Stimulated activated CD8-positive, alpha-beta memory T cell treated with anti-CD3 and anti-CD28 coated beads, Interleukin-2, amount 100 ng/mL, for 48 hours (primary cell): ENCODE measurements around the gene FBXO3.

Source experiments
- DNase-seq, 2 donors: peaks; one replicate each; pipeline ENCODE4 v3.0.0-alpha.2; 2020; ENCODE audit warnings: low read depth in 2 of 2

Gene FBXO3

DNA sequence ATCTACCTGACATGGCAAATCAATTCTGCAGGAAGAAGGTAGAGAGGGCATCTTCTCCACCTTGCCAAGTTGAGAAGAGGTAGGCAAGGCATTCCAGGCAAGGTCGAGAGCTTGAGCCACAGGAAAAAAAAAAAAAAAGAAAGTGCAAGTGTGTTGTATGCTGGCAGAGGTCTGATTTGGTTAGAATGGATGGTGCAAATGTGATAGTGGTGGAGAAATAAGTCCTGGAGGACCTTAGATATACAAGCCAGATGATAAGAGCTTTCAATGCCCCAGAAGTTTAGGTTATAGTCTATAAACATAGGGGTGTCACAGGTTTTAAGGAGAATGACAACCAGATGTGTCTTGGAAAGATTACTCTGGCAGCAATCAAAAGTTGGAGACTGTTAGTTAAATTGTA, 1.4 kb downstream of the FBXO3 start:
- no peak for DNase-seq

- DNase-seq, result no peak
Observed at GRCh38 chr11:33772300-33772699, 2.0 kb downstream of the FBXO3 start.

GRCh38 chr11:33770236-33770635, 4.1 kb downstream of the FBXO3 start:
- DNase-seq, result no peak

- DNase-seq, result no peak
Observed at GRCh38 chr11:33769542-33769941, 4.8 kb downstream of the FBXO3 start.

DNA sequence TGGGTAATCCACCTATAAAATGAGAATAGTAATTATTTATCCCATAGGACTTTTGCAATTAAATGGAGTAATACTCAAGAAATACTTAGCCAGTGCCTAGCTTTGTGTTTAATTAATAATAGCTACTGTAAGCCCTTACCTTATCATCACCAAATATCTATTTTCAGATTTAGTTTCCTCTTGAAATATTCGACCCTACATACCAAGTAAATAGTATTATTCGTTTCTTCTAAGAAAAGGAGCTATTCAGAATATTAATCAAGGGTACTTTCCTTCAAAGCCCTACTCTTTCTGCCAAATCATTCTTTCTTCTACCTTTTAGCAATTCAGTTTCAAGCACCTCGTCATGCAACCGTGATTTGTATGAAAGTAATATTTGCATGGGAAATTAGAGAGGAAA, 6.7 kb downstream of the FBXO3 start:
- no peak for DNase-seq

GRCh38 chr11:33766085-33766484, 8.2 kb downstream of the FBXO3 start:
- DNase-seq, result no peak

- DNase-seq, result no peak
Observed at GRCh38 chr11:33761471-33761870, 12.8 kb downstream of the FBXO3 start.

- no peak for DNase-seq
Observed at GRCh38 chr11:33753304-33753967, 20.9 kb downstream of the FBXO3 start.

DNA sequence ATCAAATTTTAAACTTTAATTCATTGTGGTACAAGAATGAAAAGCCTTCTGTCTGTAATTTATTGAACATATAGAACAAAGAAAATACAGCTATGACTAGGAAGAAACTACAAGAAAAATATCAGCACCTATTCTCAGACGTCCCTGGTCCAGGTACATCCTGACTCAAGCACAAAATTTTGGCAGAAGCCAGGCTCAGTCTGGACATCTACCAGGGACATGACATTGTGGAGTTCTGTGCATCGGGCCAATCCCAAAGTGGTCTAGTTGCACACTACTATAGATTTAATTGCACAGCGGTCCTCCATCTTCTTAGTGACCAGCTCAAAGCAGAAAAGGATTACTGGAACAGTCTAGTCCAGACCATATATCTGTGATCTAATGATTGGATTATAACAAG, 22.4 kb downstream of the FBXO3 start:
- no peak for DNase-seq

DNA sequence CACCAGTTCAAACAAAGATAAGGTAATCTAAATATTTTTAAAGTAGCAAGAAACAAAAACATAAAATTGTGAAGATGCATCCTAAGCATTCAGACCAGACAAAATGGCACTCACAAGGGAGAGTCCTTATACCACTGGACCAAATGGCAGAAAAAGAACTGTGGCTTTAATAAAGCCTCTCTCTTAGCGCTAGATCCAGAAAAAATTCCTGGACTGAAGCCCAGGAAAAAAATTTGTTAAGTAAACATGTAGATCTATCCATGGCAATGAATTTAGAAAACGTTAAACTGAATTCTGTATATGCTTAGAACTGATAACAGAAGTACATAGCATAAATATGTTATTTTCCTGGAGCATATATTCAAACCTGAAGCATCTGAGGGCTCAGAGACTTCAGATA, 26.3 kb downstream of the FBXO3 start:
- DNase-seq, result no peak

GRCh38 chr11:33743291-33743690, 31.0 kb downstream of the FBXO3 start:
- DNase-seq, result no peak

DNA sequence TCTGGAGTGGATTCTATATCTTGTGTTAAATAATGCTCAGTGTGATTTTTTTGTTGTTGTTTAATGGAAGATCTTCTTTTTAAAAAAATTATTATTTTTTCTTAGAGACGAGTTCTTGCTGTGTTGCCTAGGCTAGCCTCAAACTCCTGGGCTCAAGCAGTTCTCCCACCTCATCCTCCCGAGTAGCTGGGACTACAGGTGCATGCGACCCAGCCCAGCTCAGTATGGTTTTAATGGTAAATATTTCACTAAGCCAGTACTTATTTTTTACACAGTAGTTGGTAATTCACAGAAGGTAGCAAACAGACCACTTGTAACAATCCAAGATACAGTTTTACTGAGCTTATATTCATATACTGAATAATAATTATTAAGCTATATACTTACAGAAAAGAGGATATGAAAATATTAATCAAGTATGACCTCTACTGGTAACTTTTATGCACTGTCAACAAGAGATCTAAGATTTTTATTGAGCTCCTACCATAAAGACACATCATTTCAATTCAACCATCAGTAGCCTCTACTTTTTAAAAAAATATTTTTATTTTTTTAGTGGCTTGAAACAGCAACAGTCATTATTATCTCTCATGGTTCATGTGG, 32.0 kb downstream of the FBXO3 start:
- no peak for DNase-seq

GRCh38 chr11:33741806-33742205, 32.5 kb downstream of the FBXO3 start:
- DNase-seq, result no peak

DNA sequence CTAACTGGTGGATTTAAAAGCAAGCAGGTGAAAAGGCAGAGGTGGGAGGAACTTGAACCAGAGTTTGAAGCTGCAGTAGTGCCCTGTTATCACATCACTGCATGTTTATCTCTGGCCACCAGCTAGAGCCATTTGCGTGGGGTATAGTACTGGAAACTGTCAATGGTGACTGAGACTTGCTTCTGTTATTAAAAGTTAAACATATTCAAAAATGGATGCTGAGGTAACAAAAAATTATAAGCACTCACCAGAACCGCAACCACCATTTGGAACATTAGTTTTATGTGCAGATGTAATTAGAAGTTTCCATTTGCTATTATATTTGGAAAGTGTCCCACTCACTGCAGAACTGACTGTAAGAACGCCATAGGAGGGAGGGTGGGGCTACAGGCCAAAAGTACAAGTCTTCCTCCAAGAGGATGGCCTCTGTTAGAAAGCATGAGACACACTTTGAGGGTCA, 36.9 kb downstream of the FBXO3 start:
- DNase-seq, result no peak

DNA sequence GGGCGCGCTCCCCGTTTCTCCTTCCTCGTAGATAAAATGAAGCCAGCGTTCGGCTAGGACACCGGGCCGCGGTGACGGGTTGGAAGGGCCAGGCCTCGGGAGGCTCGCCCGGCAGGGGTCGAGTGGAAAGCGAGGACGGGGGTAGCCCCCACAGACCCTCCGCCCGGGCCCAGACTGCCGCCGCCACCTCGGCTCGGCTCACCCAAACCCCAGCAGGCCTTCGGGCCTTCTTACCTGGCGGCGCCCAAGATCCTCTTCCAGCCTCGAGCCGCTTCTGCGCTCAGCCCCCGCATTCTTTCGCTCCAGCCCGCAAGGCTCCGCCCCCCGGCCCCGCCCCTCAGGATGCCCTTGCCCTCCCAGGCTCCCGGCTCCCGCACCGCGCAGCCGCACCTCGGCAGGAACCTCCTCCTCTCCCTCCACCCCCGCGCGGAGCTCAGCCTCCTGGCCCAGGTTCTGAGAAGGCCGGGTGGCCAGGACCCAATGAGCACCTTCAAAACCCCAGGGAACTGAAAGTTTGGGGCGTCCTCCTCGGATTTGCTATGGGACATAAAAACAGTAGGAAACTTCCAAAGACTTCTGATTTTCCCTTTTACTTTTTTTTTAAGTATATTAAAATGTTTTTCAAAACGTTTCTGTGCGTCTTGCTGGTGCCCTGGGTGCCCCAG, 38.0 kb downstream of the FBXO3 start, which contains the start of gene CD59:
Gene CD59, minus strand, starts transcription at position 276 of the 665 bp plus-strand sequence. CDS start 13,978 bp downstream, outside the sequence.
- peak; percentile 80 to 87 for DNase-seq

GRCh38 chr11:33735271-33736147, 38.8 kb downstream of the FBXO3 start:
- peak in 1 of 2 donors; percentile 36 for DNase-seq

- DNase-seq, result no peak
Observed at GRCh38 chr11:33734441-33735270, 39.7 kb downstream of the FBXO3 start.

DNA sequence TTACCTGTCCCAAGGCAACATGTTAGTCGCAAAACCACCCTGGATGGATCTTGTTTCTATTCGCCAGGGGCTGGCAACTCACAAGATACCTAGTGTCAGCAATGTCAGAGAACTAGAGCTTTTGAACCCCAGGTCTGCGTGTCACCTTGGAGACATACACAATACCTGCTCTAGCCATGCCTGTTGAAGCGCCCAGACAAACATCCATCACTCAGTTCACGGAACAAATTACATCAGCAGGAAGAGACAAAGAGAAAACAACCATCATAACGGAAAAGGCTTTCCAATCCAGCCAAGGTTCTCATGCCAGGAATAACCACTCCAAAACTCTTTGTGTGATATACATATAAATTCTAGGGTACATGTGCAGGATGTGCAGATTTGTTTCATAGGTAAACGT, 40.3 kb downstream of the FBXO3 start:
- DNase-seq, result no peak

- DNase-seq, result no peak
Observed at GRCh38 chr11:33731723-33732531, 42.4 kb downstream of the FBXO3 start.

DNA sequence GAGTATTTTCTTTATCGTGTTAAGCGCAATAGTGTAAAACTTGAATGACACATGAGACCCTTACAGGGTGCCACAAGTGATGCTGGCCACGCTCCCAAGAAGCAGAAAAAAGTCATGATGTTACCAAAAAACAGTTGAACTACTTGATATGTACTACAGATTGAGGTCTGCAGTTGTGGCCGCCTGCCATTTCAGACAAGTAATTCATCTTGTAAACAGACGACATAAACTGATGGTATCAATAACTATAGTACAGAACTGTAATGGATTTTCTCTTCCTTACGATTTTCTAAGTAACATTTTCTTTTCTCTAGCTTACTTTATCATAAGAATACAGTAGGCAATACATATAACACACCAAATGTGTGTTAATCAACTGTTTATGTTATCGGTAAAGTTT, 43.6 kb downstream of the FBXO3 start:
- DNase-seq, result no peak
